Endothelial cell of umbilical vein (primary cell): Measurements from ENCODE around the gene UBE2U. TPM values are rescaled to one million over a fixed set of nuclear protein-coding genes. Genes with fewer than 3 reads are reported as not detected.

ENCODE experiments used
- BruUV-seq: library from RNA; stranded (reverse); fragments of 400-500 nt; replicated peaks from 2 replicates; lab custom pipeline; 2021; lab: Mats Ljungman, UMichigan
- CTCF ChIA-PET: fragments of 300-600, 350-600 bp; sonication (Branson Sonifier 250); formaldehyde crosslinking; loops from one replicate; lab custom pipeline; 2021; ENCODE audit warnings: antibody characterized with exemption, inconsistent platforms; lab: Charles Lee
- POLR2A ChIA-PET: fragments of 300-600, 350-600 bp; sonication (Branson Sonifier 250); formaldehyde crosslinking; loops from one replicate; lab custom pipeline; 2021; ENCODE audit warnings: antibody characterized with exemption, inconsistent platforms; lab: Charles Lee
- DNase-seq: peaks from one replicate; pipeline ENCODE4 v3.0.0-alpha.2; 2011; ENCODE audit warnings: low read depth, low spot score
- FAIRE-seq: peaks from 2 replicates; lab custom pipeline; 2011; peaks lifted over from hg19 to GRCh38; lab: Jason Lieb, UNC
- H2AFZ ChIP-seq: 2 replicates; pipeline ENCODE4 v1.6.0; 2012; ENCODE audit warnings: low read depth, low read length, control low read depth, inconsistent platforms
- H3K27ac ChIP-seq: 2 replicates; pipeline ENCODE4 v1.5.1; 2011; ENCODE audit warnings: low read depth, mild to moderate bottlenecking, control low read depth, low read length, moderate library complexity; ENCODE audit not compliant: insufficient read depth
- H3K27me3 ChIP-seq, 2 experiments: 2 replicates each; pipeline versions ENCODE4 v1.6.0 to v1.6.1; 2011; ENCODE audit warnings: low read length in 2 of 2, mixed read lengths in 1 of 2; ENCODE audit not compliant: control insufficient read depth in 2 of 2, insufficient read depth in 2 of 2
- H3K36me3 ChIP-seq, 2 experiments: 2 replicates in 1 of 2; 3 replicates in 1 of 2; pipeline ENCODE4 v1.5.1; 2011; ENCODE audit warnings: low read length in 2 of 2, mild to moderate bottlenecking in 1 of 2, moderate library complexity in 1 of 2; ENCODE audit not compliant: control insufficient read depth in 2 of 2, insufficient read depth in 2 of 2; ENCODE audit errors: extremely low read depth in 1 of 2
- H3K4me1 ChIP-seq: 3 replicates; pipeline ENCODE4 v1.5.1; 2011; ENCODE audit warnings: mild to moderate bottlenecking, low read length; ENCODE audit not compliant: control insufficient read depth, insufficient read depth; ENCODE audit errors: extremely low read depth
- H3K4me2 ChIP-seq: 2 replicates; pipeline ENCODE4 v1.6.1; 2011; ENCODE audit warnings: low read length, control low read depth, mixed read lengths; ENCODE audit not compliant: insufficient read depth
- H3K4me3 ChIP-seq, 3 experiments: fragments of 200-600 bp in 1 of 3; sonication (generic), shearing (Covaris generic) in 1 of 3; replicated peaks in 1 of 3; 2 replicates each; pipeline ENCODE4 v1.5.1; 2011 to 2016; ENCODE audit warnings: control low read depth in 3 of 3, low read length in 3 of 3, mild to moderate bottlenecking in 2 of 3, inconsistent platforms in 1 of 3, low read depth in 1 of 3, moderate library complexity in 1 of 3; ENCODE audit not compliant: insufficient read depth in 1 of 3
- H3K79me2 ChIP-seq: 2 replicates; pipeline ENCODE4 v1.6.0; 2012; ENCODE audit warnings: low read length, inconsistent platforms; ENCODE audit not compliant: control insufficient read depth, insufficient read depth
- H3K9ac ChIP-seq: replicated peaks from 2 replicates; pipeline ENCODE3; 2011; ENCODE audit warnings: low read length, control low read depth; ENCODE audit not compliant: insufficient read depth; ENCODE audit errors: extremely low read depth
- H3K9me1 ChIP-seq: replicated peaks from 3 replicates; pipeline ENCODE4 v1.6.0; 2011; ENCODE audit warnings: mild to moderate bottlenecking, low read length; ENCODE audit not compliant: control insufficient read depth, insufficient read depth; ENCODE audit errors: extremely low read depth
- H3K9me3 ChIP-seq: replicated peaks from 2 replicates; pipeline ENCODE4 v1.5.1; 2012; ENCODE audit warnings: low read length, inconsistent platforms; ENCODE audit not compliant: control insufficient read depth, insufficient read depth
- H4K20me1 ChIP-seq: replicated peaks from 2 replicates; pipeline ENCODE3; 2011; ENCODE audit warnings: mild to moderate bottlenecking, low read length; ENCODE audit not compliant: control insufficient read depth, insufficient read depth; ENCODE audit errors: extremely low read depth
- EZH2 ChIP-seq: IDR thresholded peaks from 2 replicates; pipeline ENCODE4 v1.6.1; 2012; ENCODE audit warnings: borderline replicate concordance, low read depth, mild to moderate bottlenecking, moderate library complexity, low read length, inconsistent platforms; ENCODE audit not compliant: severe bottlenecking
- FOS ChIP-seq: IDR thresholded peaks from 2 replicates; pipeline ENCODE4 v1.6.1; 2011; ENCODE audit warnings: mild to moderate bottlenecking, low read length, moderate library complexity, borderline replicate concordance; ENCODE audit not compliant: insufficient read depth
- GATA2 ChIP-seq: IDR thresholded peaks from 2 replicates; pipeline ENCODE4 v1.7.0; 2011; ENCODE audit warnings: low read depth, mild to moderate bottlenecking, moderate library complexity, mixed read lengths, low read length; ENCODE audit not compliant: insufficient read length, insufficient read depth
- JUN ChIP-seq: IDR thresholded peaks from 2 replicates; pipeline ENCODE4 v1.6.1; 2011; ENCODE audit warnings: borderline replicate concordance, low read depth; ENCODE audit not compliant: insufficient read length, insufficient read depth
- MYC ChIP-seq: IDR thresholded peaks from one replicate; pipeline ENCODE4 v1.6.1; 2011; ENCODE audit warnings: mild to moderate bottlenecking, low read depth, low read length
- POLR2A ChIP-seq: IDR thresholded peaks from 2 replicates; pipeline ENCODE4 v1.6.1; 2012; ENCODE audit warnings: low read depth, mild to moderate bottlenecking, control low read depth, low read length
- POLR2AphosphoS5 ChIP-seq: IDR thresholded peaks from 2 replicates; pipeline ENCODE4 v1.6.1; 2012; ENCODE audit warnings: low read depth, mild to moderate bottlenecking, control low read depth, low read length, moderate library complexity; ENCODE audit not compliant: insufficient read depth
- dilution Hi-C: fragments of 300-500 bp; cut with MboI; formaldehyde crosslinking; loops from one replicate; pipeline ENCODE4 v1.15.0; 2019; ENCODE audit warnings: low sequenced_read_pairs; ENCODE audit not compliant: extremely low pct_ligation_motif_present
- intact Hi-C: fragments of 100-400 bp; cut with micrococcal nuclease; formaldehyde crosslinking; loops from one replicate; pipeline ENCODE4 v1.10.0; 2022
- polyA plus RNA-seq, 4 experiments: library from polyadenylated mRNA; depleted of rRNA in 3 of 4; stranded (reverse) in 3 of 4; unstranded in 1 of 4; fragments of >200 nt; gene quantifications; 2 replicates each; pipeline versions ENCODE4 v1.2.1 to v1.2.3, GENCODE V29; 2011 to 2012; ENCODE audit warnings: missing spikeins in 1 of 4
- total RNA-seq: library from RNA; stranded (reverse); gene quantifications from 2 replicates; pipeline ENCODE4 v1.2.3, GENCODE V29; 2021
- TF ChIP-seq, protein P1 (sequence below): IDR thresholded peaks from 2 replicates; pipeline ENCODE4 v1.6.1; 2011; ENCODE audit not compliant: insufficient read depth, insufficient read length
- TF ChIP-seq, protein P2 (sequence below), 2 donors: IDR thresholded peaks; 1 replicate in 1 of 2; 2 replicates in 1 of 2; pipeline ENCODE4 v1.5.1; 2011; ENCODE audit warnings: low read length in 2 of 2, mild to moderate bottlenecking in 2 of 2, moderate library complexity in 2 of 2, control low read depth in 1 of 2, inconsistent platforms in 1 of 2, low read depth in 1 of 2; ENCODE audit not compliant: insufficient read depth in 1 of 2; ENCODE audit errors: extremely low read depth in 1 of 2

UBE2U gene
- total and polyA plus RNA-seq, 2 donors (not counting 3 experiments of a cell fraction or from before 2014, with no cell fraction given): not detected

DNA sequence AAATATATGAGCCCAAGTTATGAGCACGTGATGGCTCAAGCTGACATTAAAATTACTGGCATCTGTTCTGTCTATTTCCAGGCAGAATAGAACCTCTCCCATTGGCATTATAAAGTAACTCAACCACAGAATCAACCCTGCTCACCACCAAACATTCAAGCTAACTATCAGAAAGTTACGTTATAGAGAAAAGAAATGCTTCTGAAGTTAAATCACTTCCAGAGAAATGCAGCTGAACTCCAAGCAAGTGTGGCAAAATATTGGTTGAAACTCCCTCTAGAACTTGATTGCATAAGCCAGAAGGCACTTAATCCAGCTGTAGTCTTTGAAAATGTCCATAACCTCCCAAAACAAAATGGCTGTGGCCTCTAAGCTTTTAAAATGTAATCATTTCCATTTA lies 36.2 kb upstream of the UBE2U start:
- Histone ChIP-seq H3K4me2 (no peak overlapping the region), H3K9me3 (no peaks in the 10 kb centered on the region), H3K36me3 (no peaks in the 10 kb centered on the region), H2AFZ (no peak overlapping the region), H4K20me1 (no peaks in the 10 kb centered on the region), H3K4me1 (peaks cover 8% of the 10 kb centered on the region), H3K4me3 (no peak overlapping the region), H3K9me1 (no peaks in the 10 kb centered on the region), H3K79me2 (no peaks in the 10 kb centered on the region), H3K27me3 (no peaks in the 10 kb centered on the region), H3K27ac (no peak overlapping the region), H3K9ac (no peak overlapping the region)
- FAIRE-seq (no peak), DNase-seq (no peak)
- CTCF ChIA-PET: interaction anchor here (0.8 to 2.8 kb wide), 3 partner anchors 32 to 475 kb away, joined by 3 to 11 read pairs (median 3); partner anchors contain the start of gene ROR1
- TF ChIP-seq, protein P1, sequence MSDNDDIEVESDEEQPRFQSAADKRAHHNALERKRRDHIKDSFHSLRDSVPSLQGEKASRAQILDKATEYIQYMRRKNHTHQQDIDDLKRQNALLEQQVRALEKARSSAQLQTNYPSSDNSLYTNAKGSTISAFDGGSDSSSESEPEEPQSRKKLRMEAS: no peak
- no peak for TF ChIP-seq GATA2
- TF ChIP-seq EZH2: no peak
- no peak for TF ChIP-seq POLR2A
- no peak for TF ChIP-seq JUN
- no peak for TF ChIP-seq MYC
- POLR2A ChIA-PET: no interaction called here
- intact Hi-C loops: no loop called here
- dilution Hi-C loops: no loop called here
- no TSS peak for BruUV-seq

GRCh38 chr1:64171246-64171645 lies 32.2 kb upstream of the UBE2U start:
- no peaks in the 10 kb centered on the region for H3K79me2 ChIP-seq
- ChIA-PET CTCF (interaction anchor here (1.1 to 1.6 kb wide), 3 partner anchors 34 to 497 kb away, joined by 3 to 6 read pairs (median 4); no protein-coding TSS in a partner anchor), POLR2A (no interaction called here)
- intact Hi-C loops (loop anchor here (5.0 kb wide), 1 partner anchor 71 kb away; no protein-coding TSS in a partner anchor), dilution Hi-C loops (no loop called here)
- no peaks in the 10 kb centered on the region for H3K9me3 ChIP-seq
- H3K4me1 ChIP-seq: peaks cover 14% of the 10 kb centered on the region
- H3K9ac ChIP-seq: no peak overlapping the region
- H3K4me3 ChIP-seq: no peak overlapping the region
- H3K9me1 ChIP-seq: no peaks in the 10 kb centered on the region
- H3K27me3 ChIP-seq: no peaks in the 10 kb centered on the region
- H4K20me1 ChIP-seq: no peaks in the 10 kb centered on the region
- FAIRE-seq (no peak), DNase-seq (no peak)
- no peak overlapping the region for H2AFZ ChIP-seq
- BruUV-seq: no TSS peak
- TF ChIP-seq, protein P1: no peak
- no peak for TF ChIP-seq GATA2
- TF ChIP-seq POLR2AphosphoS5: no peak
- TF ChIP-seq POLR2A: no peak
- no peak for TF ChIP-seq MYC
- TF ChIP-seq EZH2: no peak
- TF ChIP-seq FOS: no peak
- TF ChIP-seq, protein P2, sequence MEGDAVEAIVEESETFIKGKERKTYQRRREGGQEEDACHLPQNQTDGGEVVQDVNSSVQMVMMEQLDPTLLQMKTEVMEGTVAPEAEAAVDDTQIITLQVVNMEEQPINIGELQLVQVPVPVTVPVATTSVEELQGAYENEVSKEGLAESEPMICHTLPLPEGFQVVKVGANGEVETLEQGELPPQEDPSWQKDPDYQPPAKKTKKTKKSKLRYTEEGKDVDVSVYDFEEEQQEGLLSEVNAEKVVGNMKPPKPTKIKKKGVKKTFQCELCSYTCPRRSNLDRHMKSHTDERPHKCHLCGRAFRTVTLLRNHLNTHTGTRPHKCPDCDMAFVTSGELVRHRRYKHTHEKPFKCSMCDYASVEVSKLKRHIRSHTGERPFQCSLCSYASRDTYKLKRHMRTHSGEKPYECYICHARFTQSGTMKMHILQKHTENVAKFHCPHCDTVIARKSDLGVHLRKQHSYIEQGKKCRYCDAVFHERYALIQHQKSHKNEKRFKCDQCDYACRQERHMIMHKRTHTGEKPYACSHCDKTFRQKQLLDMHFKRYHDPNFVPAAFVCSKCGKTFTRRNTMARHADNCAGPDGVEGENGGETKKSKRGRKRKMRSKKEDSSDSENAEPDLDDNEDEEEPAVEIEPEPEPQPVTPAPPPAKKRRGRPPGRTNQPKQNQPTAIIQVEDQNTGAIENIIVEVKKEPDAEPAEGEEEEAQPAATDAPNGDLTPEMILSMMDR (IDR thresholded peaks at IDR 0.05; ENCODE audit: extremely low read depth in 1 of 2, insufficient read depth in 1 of 2, low read depth in 1 of 2, low read length in 2 of 2): no peak
- no peak overlapping the region for H3K4me2 ChIP-seq
- H3K36me3 ChIP-seq: no peaks in the 10 kb centered on the region
- no peak overlapping the region for H3K27ac ChIP-seq
